HEK293 (cell line): ENCODE data around the gene LAMP5.

Experiments
- CTCF ChIA-PET: fragments of 350-600 bp; formaldehyde crosslinking; extraction: SDS; loops from one replicate; lab custom pipeline; 2021; ENCODE audit warnings: antibody characterized with exemption; lab: Yijun Ruan, JAX
- POLR2A ChIA-PET: fragments of 300-600 bp; formaldehyde crosslinking; extraction: SDS; loops from one replicate; lab custom pipeline; 2020; ENCODE audit warnings: antibody characterized with exemption, inconsistent platforms; lab: Yijun Ruan, JAX
- H3K27ac ChIP-seq: fragments of 200-500 bp; sonication (Bioruptor generic); 2 replicates; pipeline ENCODE4 v1.5.1; 2014; ENCODE audit warnings: low read depth, low read length, control low read depth, inconsistent platforms; ENCODE audit errors: extremely low read depth
- H3K36me3 ChIP-seq, 2 experiments: fragments of 200-500 bp in 1 of 2; sonication (Bioruptor generic) in 1 of 2; 1 replicate in 1 of 2; 2 replicates in 1 of 2; pipeline ENCODE4 v1.5.1; 2014 to 2017; ENCODE audit warnings: inconsistent platforms in 2 of 2, low read length in 2 of 2; ENCODE audit not compliant: control insufficient read depth in 2 of 2, insufficient read depth in 1 of 2
- H3K4me1 ChIP-seq: fragments of 200-500 bp; sonication (Bioruptor generic); 2 replicates; pipeline ENCODE4 v1.5.1; 2014; ENCODE audit warnings: mild to moderate bottlenecking, low read length, inconsistent platforms; ENCODE audit not compliant: control insufficient read depth, insufficient read depth
- H3K4me3 ChIP-seq: 2 replicates; pipeline ENCODE4 v1.5.1; 2011; ENCODE audit warnings: low read depth, mild to moderate bottlenecking, control low read depth, low read length, moderate library complexity
- H3K9me3 ChIP-seq: fragments of 200-500 bp; sonication (Bioruptor generic); 2 replicates; pipeline ENCODE4 v1.5.1; 2014; ENCODE audit warnings: low read depth, low read length, inconsistent platforms; ENCODE audit not compliant: control insufficient read depth, insufficient read depth
- FEZF1 ChIP-seq: fragments of 450-650 bp; formaldehyde crosslinking; IDR thresholded peaks from 2 replicates; pipeline ENCODE4 v1.5.1; 2016; ENCODE audit warnings: missing biosample characterization, missing genetic modification characterization
- MEIS1 ChIP-seq: sonication (generic); formaldehyde crosslinking; IDR thresholded peaks from 2 replicates; pipeline ENCODE4 v1.8.1; 2022; ENCODE audit warnings: missing genetic modification reagents, mild to moderate bottlenecking, borderline replicate concordance
- PATZ1 ChIP-seq: fragments of 450-650 bp; formaldehyde crosslinking; IDR thresholded peaks from 2 replicates; pipeline ENCODE4 v1.5.1; 2016; ENCODE audit warnings: missing biosample characterization, missing genetic modification characterization
- PBX3 ChIP-seq: sonication (generic); formaldehyde crosslinking; IDR thresholded peaks from 2 replicates; pipeline ENCODE4 v1.8.1; 2022; ENCODE audit warnings: mild to moderate bottlenecking, moderate library complexity, missing genetic modification reagents
- SP7 ChIP-seq: fragments of 450-650 bp; formaldehyde crosslinking; IDR thresholded peaks from 2 replicates; pipeline ENCODE4 v1.5.1; 2016; ENCODE audit warnings: missing biosample characterization, missing genetic modification characterization
- TCF7L2 ChIP-seq: IDR thresholded peaks from 2 replicates; pipeline ENCODE4 v1.6.1; 2011; ENCODE audit warnings: low read depth, mild to moderate bottlenecking, inconsistent platforms, low read length, moderate library complexity, borderline replicate concordance
- YY2 ChIP-seq: fragments of 450-650 bp; formaldehyde crosslinking; IDR thresholded peaks from 2 replicates; pipeline ENCODE4 v1.5.1; 2016; ENCODE audit warnings: missing biosample characterization, missing genetic modification characterization
- ZBTB11 ChIP-seq: fragments of 450-650 bp; formaldehyde crosslinking; conservative IDR thresholded peaks from 2 replicates; pipeline ENCODE4 v1.5.1; 2016; ENCODE audit warnings: low read depth, missing biosample characterization, missing genetic modification characterization
- ZFP3 ChIP-seq: fragments of 450-650 bp; formaldehyde crosslinking; IDR thresholded peaks from 2 replicates; pipeline ENCODE4 v1.5.1; 2016; ENCODE audit warnings: low read depth, missing biosample characterization, missing genetic modification characterization
- ZNF138 ChIP-seq: fragments of 450-650 bp; formaldehyde crosslinking; IDR thresholded peaks from 2 replicates; pipeline ENCODE4 v1.5.1; 2016; ENCODE audit warnings: missing biosample characterization, missing genetic modification characterization, borderline replicate concordance
- ZNF341 ChIP-seq: fragments of 450-650 bp; formaldehyde crosslinking; IDR thresholded peaks from 2 replicates; pipeline ENCODE4; 2016; ENCODE audit warnings: low read depth, missing biosample characterization, missing genetic modification characterization
- ZNF366 ChIP-seq: fragments of 450-650 bp; formaldehyde crosslinking; conservative IDR thresholded peaks from 2 replicates; pipeline ENCODE4 v1.5.1; 2016; ENCODE audit warnings: missing biosample characterization, missing genetic modification characterization
- ZNF391 ChIP-seq: fragments of 450-650 bp; formaldehyde crosslinking; IDR thresholded peaks from 2 replicates; pipeline ENCODE4 v1.5.1; 2016; ENCODE audit warnings: low read depth, missing biosample characterization, missing genetic modification characterization, borderline replicate concordance
- ZNF394 ChIP-seq: fragments of 450-650 bp; formaldehyde crosslinking; IDR thresholded peaks from 2 replicates; pipeline ENCODE4 v1.5.1; 2016; ENCODE audit warnings: missing biosample characterization, missing genetic modification characterization, mild to moderate bottlenecking, moderate library complexity, borderline replicate concordance
- ZNF404 ChIP-seq: fragments of 450-650 bp; formaldehyde crosslinking; IDR thresholded peaks from 2 replicates; pipeline ENCODE4 v1.5.1; 2017; ENCODE audit warnings: missing biosample characterization, missing genetic modification characterization
- ZNF449 ChIP-seq: fragments of 450-650 bp; formaldehyde crosslinking; IDR thresholded peaks from 2 replicates; pipeline ENCODE4 v1.5.1; 2017; ENCODE audit warnings: missing biosample characterization, mild to moderate bottlenecking, missing genetic modification characterization, moderate library complexity
- ZNF488 ChIP-seq: fragments of 450-650 bp; formaldehyde crosslinking; IDR thresholded peaks from 2 replicates; pipeline ENCODE4 v1.5.1; 2016; ENCODE audit warnings: missing biosample characterization, missing genetic modification characterization
- ZNF530 ChIP-seq: fragments of 450-650 bp; formaldehyde crosslinking; IDR thresholded peaks from 2 replicates; pipeline ENCODE4 v1.5.1; 2016; ENCODE audit warnings: low read depth, missing biosample characterization, missing genetic modification characterization
- ZNF623 ChIP-seq: fragments of 450-650 bp; formaldehyde crosslinking; IDR thresholded peaks from 2 replicates; pipeline ENCODE4 v1.5.1; 2016; ENCODE audit warnings: missing biosample characterization, missing genetic modification characterization
- ZNF624 ChIP-seq: fragments of 450-650 bp; formaldehyde crosslinking; IDR thresholded peaks from 2 replicates; pipeline ENCODE4 v1.5.1; 2017; ENCODE audit warnings: missing biosample characterization, missing genetic modification characterization
- ZNF639 ChIP-seq: fragments of 450-650 bp; formaldehyde crosslinking; IDR thresholded peaks from 2 replicates; pipeline ENCODE4 v1.5.1; 2016; ENCODE audit warnings: missing biosample characterization, missing genetic modification characterization
- ZNF658 ChIP-seq: fragments of 450-650 bp; formaldehyde crosslinking; IDR thresholded peaks from 2 replicates; pipeline ENCODE4; 2016; ENCODE audit warnings: missing biosample characterization, missing genetic modification characterization
- ZNF768 ChIP-seq: fragments of 450-650 bp; formaldehyde crosslinking; IDR thresholded peaks from 2 replicates; pipeline ENCODE4 v1.5.1; 2018; ENCODE audit warnings: missing biosample characterization, mild to moderate bottlenecking, missing genetic modification characterization

The LAMP5 gene

GRCh38 chr20:9476637-9477036 lies 37.8 kb upstream of the LAMP5 start (continued):
- no peak for TF ChIP-seq ZNF449
- TF ChIP-seq SP7: no peak
- TF ChIP-seq ZFP3 (tag by site-specific recombination): no peak
- no peak for TF ChIP-seq ZNF391 (tag by site-specific recombination)
- TF ChIP-seq ZNF624 (tag by site-specific recombination): no peak

- POLR2A ChIA-PET: no interaction called here
These were observed 35.6 kb upstream of the LAMP5 start for GRCh38 chr20:9478771-9479170.

More at GRCh38 chr20:9478771-9479170, 35.6 kb upstream of the LAMP5 start:
- CTCF ChIA-PET: no interaction called here
- Histone ChIP-seq H3K4me1 (no peaks in the 10 kb centered on the region), H3K36me3 (no peaks in the 10 kb centered on the region), H3K9me3 (no peaks in the 10 kb centered on the region), H3K4me3 (no peak overlapping the region), H3K27ac (no peak overlapping the region)
- no peak for TF ChIP-seq ZBTB11 (tag by site-specific recombination)
- TF ChIP-seq ZNF404: no peak
- no peak for TF ChIP-seq ZNF623 (tag by site-specific recombination)
- TF ChIP-seq ZNF394: no peak
- TF ChIP-seq MEIS1 (CRISPR knock-in tag): no peak
- no peak for TF ChIP-seq PATZ1 (tag by site-specific recombination)
- TF ChIP-seq ZNF658 (tag by site-specific recombination): no peak
- no peak for TF ChIP-seq ZNF138 (tag by site-specific recombination)
- TF ChIP-seq ZNF639 (tag by site-specific recombination): no peak
- TF ChIP-seq ZNF488: no peak
- TF ChIP-seq YY2 (tag by site-specific recombination): no peak
- TF ChIP-seq ZNF530: no peak
- no peak for TF ChIP-seq FEZF1
- TF ChIP-seq PBX3 (CRISPR knock-in tag): no peak
- no peak for TF ChIP-seq ZNF768 (tag by site-specific recombination)
- TF ChIP-seq ZNF366 (tag by site-specific recombination): no peak
- TF ChIP-seq TCF7L2: no peak
- no peak for TF ChIP-seq ZNF341 (tag by site-specific recombination)
